ENCODE data around the gene GPAT3.

Gene GPAT3

GRCh38 chr4:83556816-83557215 lies 20.9 kb downstream of the GPAT3 start:
- DNase-seq (ENCODE audit: low spot score) (no peak), ATAC-seq (ENCODE audit: low read depth) (no peak)
- Histone ChIP-seq H3K4me3 (ENCODE audit: severe bottlenecking) (no peak overlapping the region), H3K27me3 (ENCODE audit: insufficient read depth, poor library complexity, severe bottlenecking) (no peaks in the 10 kb centered on the region), H3K36me3 (ENCODE audit: low read depth) (no peaks in the 10 kb centered on the region), H3K27ac (ENCODE audit: poor library complexity, severe bottlenecking) (no peak overlapping the region), H3K9me3 (ENCODE audit: severe bottlenecking) (no peaks in the 10 kb centered on the region), H3K4me1 (ENCODE audit: insufficient read depth, poor library complexity, severe bottlenecking) (peaks cover 20% of the 10 kb centered on the region)
- no peak for TF ChIP-seq CTCF (IDR thresholded peaks at IDR 0.05; ENCODE audit: poor library complexity, severe bottlenecking)

- H3K27ac ChIP-seq (ENCODE audit: poor library complexity, severe bottlenecking): no peak overlapping the region
- H3K27me3 ChIP-seq (ENCODE audit: insufficient read depth, poor library complexity, severe bottlenecking): no peaks in the 10 kb centered on the region
- H3K9me3 ChIP-seq (ENCODE audit: severe bottlenecking): no peaks in the 10 kb centered on the region
- no peak for DNase-seq (ENCODE audit: low spot score)
- H3K4me1 ChIP-seq (ENCODE audit: insufficient read depth, poor library complexity, severe bottlenecking): peaks cover 10% of the 10 kb centered on the region
- no peak overlapping the region for H3K4me3 ChIP-seq (ENCODE audit: severe bottlenecking)
- no peaks in the 10 kb centered on the region for H3K36me3 ChIP-seq (ENCODE audit: low read depth)
- ATAC-seq (ENCODE audit: low read depth): no peak
- TF ChIP-seq CTCF (IDR thresholded peaks at IDR 0.05; ENCODE audit: poor library complexity, severe bottlenecking): no peak
These were observed 22.2 kb downstream of the GPAT3 start for GRCh38 chr4:83558059-83558653.

- H3K4me3 ChIP-seq (ENCODE audit: severe bottlenecking): no peak overlapping the region
- ATAC-seq (ENCODE audit: low read depth) (no peak), DNase-seq (ENCODE audit: low spot score) (no peak)
- no peaks in the 10 kb centered on the region for H3K27me3 ChIP-seq (ENCODE audit: insufficient read depth, poor library complexity, severe bottlenecking)
- H3K9me3 ChIP-seq (ENCODE audit: severe bottlenecking): no peaks in the 10 kb centered on the region
- H3K27ac ChIP-seq (ENCODE audit: poor library complexity, severe bottlenecking): no peak overlapping the region
- TF ChIP-seq CTCF (IDR thresholded peaks at IDR 0.05; ENCODE audit: poor library complexity, severe bottlenecking): no peak
- peaks cover 8% of the 10 kb centered on the region for H3K4me1 ChIP-seq (ENCODE audit: insufficient read depth, poor library complexity, severe bottlenecking)
- H3K36me3 ChIP-seq (ENCODE audit: low read depth): no peaks in the 10 kb centered on the region
These were observed 22.8 kb downstream of the GPAT3 start for GRCh38 chr4:83558680-83559079.

GRCh38 chr4:83560523-83560922 lies 24.6 kb downstream of the GPAT3 start:
- Histone ChIP-seq H3K4me1 (ENCODE audit: insufficient read depth, poor library complexity, severe bottlenecking) (peaks cover 8% of the 10 kb centered on the region), H3K27ac (ENCODE audit: poor library complexity, severe bottlenecking) (no peak overlapping the region), H3K4me3 (ENCODE audit: severe bottlenecking) (no peak overlapping the region), H3K36me3 (ENCODE audit: low read depth) (no peaks in the 10 kb centered on the region), H3K27me3 (ENCODE audit: insufficient read depth, poor library complexity, severe bottlenecking) (no peaks in the 10 kb centered on the region), H3K9me3 (ENCODE audit: severe bottlenecking) (no peaks in the 10 kb centered on the region)
- DNase-seq (ENCODE audit: low spot score) (no peak), ATAC-seq (ENCODE audit: low read depth) (no peak)
- TF ChIP-seq CTCF (IDR thresholded peaks at IDR 0.05; ENCODE audit: poor library complexity, severe bottlenecking): no peak

- no peaks in the 10 kb centered on the region for H3K9me3 ChIP-seq (ENCODE audit: severe bottlenecking)
- TF ChIP-seq CTCF (IDR thresholded peaks at IDR 0.05; ENCODE audit: poor library complexity, severe bottlenecking): no peak
- no peak for DNase-seq (ENCODE audit: low spot score)
- H3K4me1 ChIP-seq (ENCODE audit: insufficient read depth, poor library complexity, severe bottlenecking): peaks cover 8% of the 10 kb centered on the region
- no peaks in the 10 kb centered on the region for H3K36me3 ChIP-seq (ENCODE audit: low read depth)
- H3K27ac ChIP-seq (ENCODE audit: poor library complexity, severe bottlenecking): no peak overlapping the region
- no peaks in the 10 kb centered on the region for H3K27me3 ChIP-seq (ENCODE audit: insufficient read depth, poor library complexity, severe bottlenecking)
- no peak overlapping the region for H3K4me3 ChIP-seq (ENCODE audit: severe bottlenecking)
- ATAC-seq (ENCODE audit: low read depth): peak; percentile 82
These were observed 25.5 kb downstream of the GPAT3 start for GRCh38 chr4:83561381-83561780.
